Natural killer cell (primary cell): ENCODE data around the gene FFAR1. TPM values are rescaled to one million over a fixed set of nuclear protein-coding genes. Genes with fewer than 3 reads are reported as not detected.

ENCODE experiments used
- ATAC-seq, 3 donors: fragments of 150-1000 bp in 2 of 3; fragments of 200-7000 bp in 1 of 3; cut with Tn5 transposase; 1 replicate in 1 of 3; 2 replicates in 2 of 3; pipeline ENCODE4 v1.10.0; 2021; ENCODE audit warnings: mild to moderate bottlenecking in 2 of 3, moderate library complexity in 2 of 3
- DNase-seq, 2 donors: peaks; one replicate each; pipeline versions ENCODE4 v3.0.0 to v3.0.0-alpha.2; 2013 to 2021; ENCODE audit warnings: mixed read lengths in 1 of 2
- H3K27ac ChIP-seq: one replicate; pipeline ENCODE4 v1.5.1; 2013; ENCODE audit warnings: mild to moderate bottlenecking, low read length
- H3K27me3 ChIP-seq: one replicate; pipeline ENCODE4 v1.6.1; 2013; ENCODE audit warnings: low read length; ENCODE audit not compliant: control insufficient read depth, insufficient read depth
- H3K36me3 ChIP-seq: one replicate; pipeline ENCODE4 v1.6.1; 2013; ENCODE audit warnings: low read length; ENCODE audit not compliant: control insufficient read depth, insufficient read depth
- H3K4me1 ChIP-seq: one replicate; pipeline ENCODE4 v1.6.1; 2013; ENCODE audit warnings: low read length; ENCODE audit not compliant: control insufficient read depth, insufficient read depth
- H3K4me3 ChIP-seq: one replicate; pipeline ENCODE4 v1.5.1; 2013; ENCODE audit warnings: low read length
- H3K9me3 ChIP-seq: one replicate; pipeline ENCODE4 v1.6.1; 2013; ENCODE audit warnings: low read length; ENCODE audit not compliant: control insufficient read depth, insufficient read depth
- H3K27ac Mint-ChIP-seq, 2 donors: one replicate each; pipeline ENCODE4 v1.8.0; 2022; ENCODE audit warnings: mild to moderate bottlenecking in 2 of 2, mixed read lengths in 2 of 2, moderate library complexity in 1 of 2
- H3K27me3 Mint-ChIP-seq, 2 donors: one replicate each; pipeline ENCODE4 v1.8.0; 2022; ENCODE audit warnings: low read depth in 2 of 2, mixed read lengths in 2 of 2
- H3K36me3 Mint-ChIP-seq: one replicate; pipeline ENCODE4 v1.8.0; 2022; ENCODE audit warnings: mixed read lengths
- H3K4me1 Mint-ChIP-seq, 2 donors: one replicate each; pipeline ENCODE4 v1.8.0; 2022; ENCODE audit warnings: mixed read lengths in 2 of 2
- H3K4me3 Mint-ChIP-seq: one replicate; pipeline ENCODE4 v1.8.0; 2022; ENCODE audit warnings: mild to moderate bottlenecking, moderate library complexity, mixed read lengths
- H3K9me3 Mint-ChIP-seq, 2 donors: one replicate each; pipeline ENCODE4 v1.8.0; 2022; ENCODE audit warnings: mixed read lengths in 2 of 2
- CTCF ChIP-seq: fragments of 200-600 bp; IDR thresholded peaks from one replicate; pipeline ENCODE4 v1.8.0; 2022; ENCODE audit warnings: antibody characterized with exemption
- WGBS: methylation state at CpG from one replicate; pipeline ENCODE4 v1.1.7; 2013; ENCODE audit warnings: missing lambda C conversion rate; ENCODE audit not compliant: insufficient coverage; 5-methylcytosine and 5-hydroxymethylcytosine counted together
- intact Hi-C: fragments of 100-400 bp; cut with micrococcal nuclease; formaldehyde crosslinking; loops from one replicate; pipeline ENCODE4 v1.14.2; 2022
- total RNA-seq, 4 donors: library from RNA; stranded (reverse); fragments of 120-200 nt in 1 of 4; gene quantifications; one replicate each; pipeline versions ENCODE4 v1.2.3 to v1.2.4, GENCODE V29; 2013 to 2022

Gene FFAR1
- total RNA-seq, 3 donors from 2014 or later (not counting 1 experiment from before 2014, with no cell fraction given), result 0.30 to 0.47 TPM; not detected in 1

GRCh38 chr19:35309481-35310279 lies 38.0 kb upstream of the FFAR1 start:
- TF ChIP-seq CTCF, result no peak
- Mint-ChIP-seq H3K9me3 (no peaks in the 10 kb centered on the region), H3K27me3 (peaks cover 0 to 8% of the 10 kb centered on the region in 2 donors), H3K4me1 (no peaks in the 10 kb centered on the region), H3K4me3 (no peak overlapping the region), H3K27ac (no peak overlapping the region), H3K36me3 (no peaks in the 10 kb centered on the region)
- peaks cover 9% of the 10 kb centered on the region for H3K4me1 ChIP-seq
- H3K36me3 ChIP-seq, result no peaks in the 10 kb centered on the region
- intact Hi-C loops, result no loop called here
- H3K4me3 ChIP-seq, result no peak overlapping the region
- H3K27ac ChIP-seq, result no peak overlapping the region
- ATAC-seq, result no peak
- no peaks in the 10 kb centered on the region for H3K27me3 ChIP-seq
- no peaks in the 10 kb centered on the region for H3K9me3 ChIP-seq
- WGBS, result 92% methylated on average over 47 of the region's 47 CpGs
- no peak for DNase-seq

- no peak overlapping the region for H3K27ac Mint-ChIP-seq
- peaks cover 0 to 8% of the 10 kb centered on the region in 2 donors for H3K27me3 Mint-ChIP-seq
- H3K36me3 Mint-ChIP-seq, result no peaks in the 10 kb centered on the region
- no peaks in the 10 kb centered on the region for H3K9me3 Mint-ChIP-seq
- WGBS, result 35% methylated on average over 12 of the region's 12 CpGs
- H3K4me3 Mint-ChIP-seq, result no peak overlapping the region
- peaks cover 9% of the 10 kb centered on the region for H3K4me1 ChIP-seq
- H3K27ac ChIP-seq, result no peak overlapping the region
- H3K9me3 ChIP-seq, result no peaks in the 10 kb centered on the region
- H3K36me3 ChIP-seq, result no peaks in the 10 kb centered on the region
- intact Hi-C loops, result no loop called here
- ATAC-seq, result no peak
- H3K4me1 Mint-ChIP-seq, result no peaks in the 10 kb centered on the region
- no peak overlapping the region for H3K4me3 ChIP-seq
- no peak for DNase-seq
- no peak for TF ChIP-seq CTCF
- no peaks in the 10 kb centered on the region for H3K27me3 ChIP-seq
These were observed 37.4 kb upstream of the FFAR1 start for GRCh38 chr19:35310331-35310730.

GRCh38 chr19:35310811-35311465 lies 36.8 kb upstream of the FFAR1 start:
- 87% methylated on average over 9 of the region's 10 CpGs for WGBS
- H3K27ac Mint-ChIP-seq, result no peak overlapping the region
- no peak for DNase-seq
- intact Hi-C loops, result no loop called here
- Histone ChIP-seq H3K36me3 (no peaks in the 10 kb centered on the region), H3K9me3 (no peaks in the 10 kb centered on the region), H3K4me1 (peaks cover 9% of the 10 kb centered on the region), H3K27ac (no peak overlapping the region), H3K27me3 (no peaks in the 10 kb centered on the region), H3K4me3 (no peak overlapping the region)
- TF ChIP-seq CTCF, result no peak
- H3K9me3 Mint-ChIP-seq, result no peaks in the 10 kb centered on the region
- peaks cover 0 to 8% of the 10 kb centered on the region in 2 donors for H3K27me3 Mint-ChIP-seq
- no peaks in the 10 kb centered on the region for H3K36me3 Mint-ChIP-seq
- no peaks in the 10 kb centered on the region for H3K4me1 Mint-ChIP-seq
- H3K4me3 Mint-ChIP-seq, result no peak overlapping the region
- no peak for ATAC-seq
